PC-3 (cell line): ENCODE data around the gene TDRD12. TPM values are rescaled to one million over a fixed set of nuclear protein-coding genes. Genes with fewer than 3 reads are reported as not detected.
A peak's percentile ranks its signal among the peaks of the same experiment; 100 is the strongest.

ENCODE experiments used
- ATAC-seq: fragments of 200-7000 bp; cut with Tn5 transposase; 2 replicates; pipeline ENCODE4 v1.9.1; 2020; ENCODE audit warnings: mild to moderate bottlenecking, moderate library complexity
- BruUV-seq: library from RNA; stranded (reverse); fragments of 400-500 nt; replicated peaks from 2 replicates; lab custom pipeline; 2021; lab: Mats Ljungman, UMichigan
- CTCF ChIA-PET: fragments of 300-600 bp; sonication (Branson Sonifier 250); formaldehyde crosslinking; loops from one replicate; lab custom pipeline; 2022; ENCODE audit warnings: antibody characterized with exemption; lab: Charles Lee
- POLR2A ChIA-PET: fragments of 300-600 bp; sonication (Branson Sonifier 250); formaldehyde crosslinking; loops from one replicate; lab custom pipeline; 2022; ENCODE audit warnings: antibody characterized with exemption; ENCODE audit not compliant: unreplicated experiment; lab: Charles Lee
- DNase-seq: peaks from one replicate; pipeline ENCODE4 v3.0.0-alpha.2; 2015
- H2AFZ ChIP-seq: fragments of 300-600 bp; sonication (generic); 2 replicates; pipeline ENCODE4 v1.6.0; 2016; ENCODE audit warnings: antibody characterized with exemption, low read length
- H3F3A ChIP-seq: fragments of 300-600 bp; sonication (generic); one replicate; pipeline ENCODE4 v1.6.0; 2017; ENCODE audit warnings: antibody characterized with exemption, low read length, control low read depth, mild to moderate bottlenecking; ENCODE audit not compliant: unreplicated experiment
- H3K27ac ChIP-seq: fragments of 300-600 bp; sonication (generic); 2 replicates; pipeline ENCODE4 v1.5.1; 2016; ENCODE audit warnings: mild to moderate bottlenecking, low read length
- H3K27me3 ChIP-seq: fragments of 300-600 bp; sonication (generic); 2 replicates; pipeline ENCODE4 v1.6.1; 2016; ENCODE audit warnings: low read length, mixed read lengths
- H3K36me3 ChIP-seq: fragments of 300-600 bp; sonication (generic); 2 replicates; pipeline ENCODE4 v1.6.1; 2016; ENCODE audit warnings: low read depth, mixed run types, low read length, mixed read lengths
- H3K4me1 ChIP-seq: fragments of 300-600 bp; sonication (generic); 2 replicates; pipeline ENCODE4 v1.5.1; 2016; ENCODE audit warnings: low read length; ENCODE audit not compliant: insufficient read depth
- H3K4me2 ChIP-seq: fragments of 300-600 bp; sonication (generic); 2 replicates; pipeline ENCODE4 v1.6.0; 2016; ENCODE audit warnings: low read length
- H3K4me3 ChIP-seq: fragments of 300-600 bp; sonication (generic); 2 replicates; pipeline ENCODE4 v1.5.1; 2016; ENCODE audit warnings: mild to moderate bottlenecking, low read length, mixed read lengths
- H3K79me2 ChIP-seq: fragments of 300-600 bp; sonication (generic); 2 replicates; pipeline ENCODE4 v1.6.1; 2017; ENCODE audit warnings: low read length, mixed read lengths
- H3K9ac ChIP-seq: fragments of 300-600 bp; sonication (generic); 2 replicates; pipeline ENCODE4 v1.6.0; 2016; ENCODE audit warnings: mild to moderate bottlenecking, low read length
- H3K9me2 ChIP-seq: fragments of 300-600 bp; sonication (generic); replicated peaks from 2 replicates; pipeline ENCODE4 v1.6.1; 2016; ENCODE audit warnings: mixed run types, low read length, mixed read lengths
- H3K9me3 ChIP-seq: fragments of 300-600 bp; sonication (generic); 2 replicates; pipeline ENCODE4 v1.6.1; 2016; ENCODE audit warnings: low read length, mixed read lengths
- H4K20me1 ChIP-seq: fragments of 300-600 bp; sonication (generic); 2 replicates; pipeline ENCODE4 v1.6.1; 2016; ENCODE audit warnings: low read length, mixed read lengths
- CTCF ChIP-seq: fragments of 300-600 bp; sonication (generic); conservative IDR thresholded peaks from 2 replicates; pipeline ENCODE4 v1.5.1; 2017; ENCODE audit warnings: antibody characterized with exemption, low read depth, mild to moderate bottlenecking, low read length
- EZH2 ChIP-seq: fragments of 300-600 bp; sonication (generic); IDR thresholded peaks from one replicate; pipeline ENCODE4 v1.6.1; 2017; ENCODE audit warnings: antibody characterized with exemption, mild to moderate bottlenecking, low read length; ENCODE audit not compliant: unreplicated experiment
- EZH2phosphoT487 ChIP-seq: fragments of 300-600 bp; sonication (generic); IDR thresholded peaks from 2 replicates; pipeline ENCODE4 v1.6.1; 2018; ENCODE audit warnings: mild to moderate bottlenecking, antibody characterized with exemption, low read length, borderline replicate concordance
- intact Hi-C: fragments of 100-400 bp; cut with micrococcal nuclease; formaldehyde crosslinking; loops from 2 replicates; pipeline ENCODE4 v1.9.0; 2023
- total RNA-seq: library from RNA; depleted of rRNA; stranded (reverse); fragments of >200 nt; gene quantifications from 2 replicates; pipeline ENCODE4 v1.2.3, GENCODE V29; 2014

The TDRD12 gene
- total RNA-seq, 1 experiment from 2014 or later: not detected

- Histone ChIP-seq H3K27ac (no peak overlapping the region), H3F3A (no peaks in the 10 kb centered on the region), H3K27me3 (no peaks in the 10 kb centered on the region), H3K4me2 (no peak overlapping the region), H3K9me2 (no peaks in the 10 kb centered on the region), H3K9ac (no peak overlapping the region), H3K4me1 (peaks cover 13% of the 10 kb centered on the region), H3K4me3 (no peak overlapping the region), H3K79me2 (no peaks in the 10 kb centered on the region), H3K9me3 (no peaks in the 10 kb centered on the region), H2AFZ (no peak overlapping the region), H3K36me3 (no peaks in the 10 kb centered on the region), H4K20me1 (no peaks in the 10 kb centered on the region)
- ATAC-seq: no peak
- POLR2A ChIA-PET: no interaction called here
- CTCF ChIA-PET: no interaction called here
- intact Hi-C loops: no loop called here
- DNase-seq: no peak
- BruUV-seq: no TSS peak
- no peak for TF ChIP-seq CTCF
Observed at GRCh38 chr19:32875428-32875827, 155.9 kb downstream of the TDRD12 start.

- POLR2A ChIA-PET: no interaction called here
- Histone ChIP-seq H3K27ac (peak overlapping the region; percentile 60), H3K79me2 (no peaks in the 10 kb centered on the region), H3K27me3 (no peaks in the 10 kb centered on the region), H3K4me1 (peaks cover 13% of the 10 kb centered on the region), H3F3A (no peaks in the 10 kb centered on the region), H3K4me3 (no peak overlapping the region), H3K9ac (no peak overlapping the region), H4K20me1 (no peaks in the 10 kb centered on the region), H3K4me2 (peak overlapping the region; percentile 34), H2AFZ (peak overlapping the region; percentile 46), H3K9me3 (no peaks in the 10 kb centered on the region), H3K36me3 (no peaks in the 10 kb centered on the region), H3K9me2 (no peaks in the 10 kb centered on the region)
- intact Hi-C loops: no loop called here
- ATAC-seq: peak; percentile 51
- CTCF ChIA-PET: no interaction called here
- TF ChIP-seq CTCF (0 out of 2 replicates have a peak, but pooled peaks have one; percentile 9), EZH2 (no peak), EZH2phosphoT487 (no peak)
- no TSS peak for BruUV-seq
- no peak for DNase-seq
Observed at GRCh38 chr19:32876236-32876918, 156.8 kb downstream of the TDRD12 start.

GRCh38 chr19:32876919-32877285 lies 157.3 kb downstream of the TDRD12 start:
- no peaks in the 10 kb centered on the region for H3K27me3 ChIP-seq
- no peaks in the 10 kb centered on the region for H3K9me2 ChIP-seq
- H3K27ac ChIP-seq: peak overlapping the region; percentile 81
- H3K4me3 ChIP-seq: no peak overlapping the region
- DNase-seq: peak; percentile 83
- H3K9ac ChIP-seq: no peak overlapping the region
- no peaks in the 10 kb centered on the region for H3K9me3 ChIP-seq
- no TSS peak for BruUV-seq
- no peaks in the 10 kb centered on the region for H4K20me1 ChIP-seq
- peak overlapping the region; percentile 61 for H3K4me2 ChIP-seq
- no peaks in the 10 kb centered on the region for H3K36me3 ChIP-seq
- intact Hi-C loops: loop anchor here (1.0 kb wide), 1 partner anchor 52 kb away; no protein-coding TSS in a partner anchor
- H3F3A ChIP-seq: no peaks in the 10 kb centered on the region
- H3K79me2 ChIP-seq: no peaks in the 10 kb centered on the region
- peaks cover 13% of the 10 kb centered on the region for H3K4me1 ChIP-seq
- ChIA-PET CTCF (no interaction called here), POLR2A (interaction anchor here (0.6 kb wide), 1 partner anchor 300 kb away, joined by 3 read pairs; no protein-coding TSS in a partner anchor)
- no peak for TF ChIP-seq CTCF
- TF ChIP-seq EZH2phosphoT487: no peak
- no peak for TF ChIP-seq EZH2
- H2AFZ ChIP-seq: peak overlapping the region; percentile 46
- peak; percentile 99 for ATAC-seq
